Sigmoid colon (tissue), 7 donors: ENCODE measurements around the gene ENTPD1. TPM values are rescaled to one million over a fixed set of nuclear protein-coding genes. Genes with fewer than 3 reads are reported as not detected.

Experiments used
- DNase-seq: peaks from one replicate; pipeline ENCODE4 v3.0.0-alpha.2; 2019
- H3K27ac ChIP-seq, 4 donors: fragments of 200-600 bp; sonication (generic); one replicate each; pipeline ENCODE4 v1.5.1; 2016 to 2019; ENCODE audit warnings: mild to moderate bottlenecking in 1 of 4
- H3K27me3 ChIP-seq, 3 donors: fragments of 200-600 bp; sonication (generic); one replicate each; pipeline ENCODE4 v1.5.1; 2019; ENCODE audit warnings: mild to moderate bottlenecking in 1 of 3
- H3K36me3 ChIP-seq, 4 donors: fragments of 200-600 bp; sonication (generic); one replicate each; pipeline ENCODE4 v1.5.1; 2016 to 2019
- H3K4me1 ChIP-seq, 4 donors: fragments of 200-600 bp; sonication (generic); one replicate each; pipeline ENCODE4 v1.5.1; 2017 to 2019
- H3K4me3 ChIP-seq, 4 donors: fragments of 200-600 bp; sonication (generic); one replicate each; pipeline ENCODE4 v1.5.1; 2017 to 2019; ENCODE audit warnings: mild to moderate bottlenecking in 2 of 4, moderate library complexity in 1 of 4
- H3K9me3 ChIP-seq, 4 donors: fragments of 200-600 bp in 3 of 4; sonication (generic) in 3 of 4; one replicate each; pipeline versions ENCODE4 v1.5.1 to v1.6.1; 2013 to 2019
- CTCF ChIP-seq, 4 experiments: fragments of 450-650 bp in 3 of 4; fragments of 200-600 bp in 1 of 4; IDR thresholded peaks; one replicate each; pipeline ENCODE4 v1.5.1; 2016 to 2019; ENCODE audit warnings: antibody characterized with exemption in 4 of 4, mild to moderate bottlenecking in 3 of 4, moderate library complexity in 2 of 4
- EP300 ChIP-seq, 4 donors: sonication (generic); formaldehyde crosslinking; IDR thresholded peaks; one replicate each; pipeline ENCODE4 v1.6.1; 2017; ENCODE audit warnings: antibody characterized with exemption in 4 of 4
- POLR2A ChIP-seq, 2 donors: fragments of 450-650 bp; IDR thresholded peaks; one replicate each; pipeline ENCODE4 v1.6.1; 2016; ENCODE audit warnings: antibody characterized with exemption in 2 of 2, mild to moderate bottlenecking in 2 of 2, moderate library complexity in 2 of 2
- POLR2AphosphoS5 ChIP-seq, 4 donors: sonication (generic); formaldehyde crosslinking; IDR thresholded peaks; one replicate each; pipeline ENCODE4 v1.6.1; 2017; ENCODE audit warnings: antibody characterized with exemption in 4 of 4
- WGBS, 2 donors: extraction: QIAGEN DNeasy Blood & Tissue Kit; methylation state at CpG; one replicate each; pipeline ENCODE4 v1.1.7; 2013; 5-methylcytosine and 5-hydroxymethylcytosine counted together
- intact Hi-C: fragments of 100-400 bp; cut with DNase I; formaldehyde crosslinking; loops from one replicate; pipeline ENCODE4 v1.15.1; 2023
- polyA plus RNA-seq, 3 donors: library from polyadenylated mRNA; stranded (reverse); fragments of 200-250 nt; gene quantifications; one replicate each; pipeline ENCODE4 v1.2.3, GENCODE V29; 2013
- total RNA-seq, 4 donors: library from RNA; depleted of rRNA; stranded (reverse); fragments of >200 nt; gene quantifications; one replicate each; pipeline ENCODE4 v1.1.0, GENCODE V29; 2016
- donor health status: healthy with polysubstance abuse.
- donor health status: Bipolar disorder and iron deficiency.
- donor health status: healthy.

Gene ENTPD1
- total and polyA plus RNA-seq, 7 donors = 5.4 to 112 (median 18.5) TPM

GRCh38 chr10:95815133-95815532 is 59.2 kb downstream of the ENTPD1 start:
- WGBS, 2 donors = 83 to 91% methylated on average over 2 of the region's 2 CpGs
- no peak for DNase-seq
- Histone ChIP-seq H3K27me3 (no peaks in the 10 kb centered on the region), H3K27ac (peak overlapping the region in 1 of 4 donors; percentile 39), H3K4me3 (no peak overlapping the region), H3K9me3 (no peaks in the 10 kb centered on the region), H3K36me3 (no peaks in the 10 kb centered on the region), H3K4me1 (peaks cover 0 to 31% (median 7%) of the 10 kb centered on the region in 4 donors)
- intact Hi-C loops = no loop called here
- no peak for TF ChIP-seq POLR2A (IDR thresholded peaks at IDR 0.05)
- TF ChIP-seq POLR2AphosphoS5 (IDR thresholded peaks at IDR 0.05) = no peak
- no peak for TF ChIP-seq EP300 (IDR thresholded peaks at IDR 0.05)
- TF ChIP-seq CTCF (IDR thresholded peaks at IDR 0.05) = no peak

- Histone ChIP-seq H3K4me3 (no peak overlapping the region), H3K27ac (peak overlapping the region in 1 of 4 donors; percentile 39), H3K36me3 (no peaks in the 10 kb centered on the region), H3K27me3 (no peaks in the 10 kb centered on the region), H3K9me3 (no peaks in the 10 kb centered on the region), H3K4me1 (peaks cover 0 to 35% (median 7%) of the 10 kb centered on the region in 4 donors)
- WGBS, 2 donors = 84% methylated on average over 6 of the region's 6 CpGs
- no peak for DNase-seq
- TF ChIP-seq POLR2AphosphoS5 (IDR thresholded peaks at IDR 0.05) (no peak), CTCF (IDR thresholded peaks at IDR 0.05) (no peak), EP300 (IDR thresholded peaks at IDR 0.05) (no peak), POLR2A (IDR thresholded peaks at IDR 0.05) (no peak)
- intact Hi-C loops = no loop called here
These were observed 59.8 kb downstream of the ENTPD1 start for GRCh38 chr10:95815701-95816240.

GRCh38 chr10:95818010-95818409 is 62.0 kb downstream of the ENTPD1 start:
- WGBS, 2 donors = 92 to 95% methylated on average over 1 of the region's 1 CpG
- peaks cover 0 to 43% (median 7%) of the 10 kb centered on the region in 4 donors for H3K4me1 ChIP-seq
- H3K36me3 ChIP-seq = no peaks in the 10 kb centered on the region
- no peak for DNase-seq
- no peaks in the 10 kb centered on the region for H3K9me3 ChIP-seq
- no peak for TF ChIP-seq POLR2A (IDR thresholded peaks at IDR 0.05)
- TF ChIP-seq POLR2AphosphoS5 (IDR thresholded peaks at IDR 0.05) = no peak
- no peak for TF ChIP-seq CTCF (IDR thresholded peaks at IDR 0.05)
- TF ChIP-seq EP300 (IDR thresholded peaks at IDR 0.05) = no peak
- no peaks in the 10 kb centered on the region for H3K27me3 ChIP-seq
- intact Hi-C loops = no loop called here
- H3K27ac ChIP-seq = peak overlapping the region in 1 of 4 donors; percentile 12
- H3K4me3 ChIP-seq = no peak overlapping the region

- H3K4me1 ChIP-seq = peaks cover 0 to 37% (median 5%) of the 10 kb centered on the region in 4 donors
- intact Hi-C loops = no loop called here
- H3K27ac ChIP-seq = peak overlapping the region in 1 of 4 donors; percentile 12
- H3K27me3 ChIP-seq = no peaks in the 10 kb centered on the region
- TF ChIP-seq POLR2A (IDR thresholded peaks at IDR 0.05) (no peak), CTCF (IDR thresholded peaks at IDR 0.05) (no peak), EP300 (IDR thresholded peaks at IDR 0.05) (no peak)
- H3K4me3 ChIP-seq = no peak overlapping the region
- no peaks in the 10 kb centered on the region for H3K36me3 ChIP-seq
- DNase-seq = no peak
- no peaks in the 10 kb centered on the region for H3K9me3 ChIP-seq
- WGBS, 2 donors = 43 to 54% methylated on average over 2 of the region's 2 CpGs
These were observed 62.7 kb downstream of the ENTPD1 start for GRCh38 chr10:95818668-95819067.
